ENCODE data around the gene PKP4. TPM values are rescaled to one million over a fixed set of nuclear protein-coding genes. Genes with fewer than 3 reads are reported as not detected.

Gene PKP4
- total and polyA plus RNA-seq, 11 donors = 17.6 to 66.7 (median 49.0) TPM

GRCh38 chr2:158714420-158714819 is 257.7 kb downstream of the PKP4 start:
- intact Hi-C loops (cut with DNase I) = loop anchor here in 1 of 10 donors (5.0 kb wide), 1 partner anchor 42 kb away; no protein-coding TSS in a partner anchor
- ATAC-seq (no peak), DNase-seq (no peak)
- no peaks in the 10 kb centered on the region for H3K36me3 ChIP-seq
- peaks cover 0 to 14% (median 5%) of the 10 kb centered on the region in 12 donors for H3K9me3 ChIP-seq
- H3K4me3 ChIP-seq = no peak overlapping the region
- H3K27me3 ChIP-seq = no peaks in the 10 kb centered on the region
- H3K4me1 ChIP-seq = peaks cover 0 to 48% (median 32%) of the 10 kb centered on the region in 12 donors
- H3K27ac ChIP-seq = peak overlapping the region in 2 of 12 donors; percentile 77 to 84
- WGBS, 4 donors = 29 to 93% (median 74%) methylated on average over 1 to 4 of the region's 4 CpGs
- TF ChIP-seq CTCF (IDR thresholded peaks at IDR 0.05) (no peak), POLR2A (IDR thresholded peaks at IDR 0.05) (no peak)

- DNase-seq (no peak), ATAC-seq (no peak)
- intact Hi-C loops (cut with DNase I) = loop anchor here in 2 of 10 donors (5.0 kb wide), 1 partner anchor 48 kb away; no protein-coding TSS in a partner anchor
- WGBS, 4 donors = 79 to 94% (median 86%) methylated on average over 1 of the region's 1 CpG
- Histone ChIP-seq H3K9me3 (peaks cover 0 to 14% (median 5%) of the 10 kb centered on the region in 12 donors), H3K36me3 (no peaks in the 10 kb centered on the region), H3K4me1 (peaks cover 0 to 48% (median 32%) of the 10 kb centered on the region in 12 donors), H3K27me3 (no peaks in the 10 kb centered on the region), H3K27ac (peak overlapping the region; percentile 14 to 88 (median 72)), H3K4me3 (no peak overlapping the region)
- TF ChIP-seq POLR2A (IDR thresholded peaks at IDR 0.05) (no peak), CTCF (IDR thresholded peaks at IDR 0.05) (no peak)
Measured at GRCh38 chr2:158715357-158715756, 258.6 kb downstream of the PKP4 start.

GRCh38 chr2:158716121-158716791 is 259.5 kb downstream of the PKP4 start:
- TF ChIP-seq POLR2A (IDR thresholded peaks at IDR 0.05) (no peak), CTCF (IDR thresholded peaks at IDR 0.05) (no peak)
- DNase-seq = peak; percentile 67 to 84 (median 78)
- Histone ChIP-seq H3K4me1 (peaks cover 0 to 48% (median 32%) of the 10 kb centered on the region in 12 donors), H3K36me3 (no peaks in the 10 kb centered on the region), H3K9me3 (peaks cover 0 to 14% (median 5%) of the 10 kb centered on the region in 12 donors), H3K27ac (peak overlapping the region; percentile 51 to 88 (median 78)), H3K4me3 (no peak overlapping the region), H3K27me3 (no peaks in the 10 kb centered on the region)
- ATAC-seq = peak; percentile 75 to 91 (median 86)
- 37 to 67% (median 45%) methylated on average over 5 of the region's 5 CpGs for WGBS, 4 donors
- intact Hi-C loops (cut with DNase I) = loop anchor here in 3 of 10 donors (1.0 to 5.0 kb wide), 3 partner anchors 29 to 51 kb away; no protein-coding TSS in a partner anchor

- Histone ChIP-seq H3K4me1 (peaks cover 0 to 48% (median 32%) of the 10 kb centered on the region in 12 donors), H3K36me3 (no peaks in the 10 kb centered on the region), H3K4me3 (no peak overlapping the region), H3K9me3 (peaks cover 0 to 14% (median 5%) of the 10 kb centered on the region in 12 donors), H3K27me3 (no peaks in the 10 kb centered on the region), H3K27ac (peak overlapping the region; percentile 51 to 88 (median 78))
- DNase-seq (no peak), ATAC-seq (peak in 1 of 4 donors; percentile 32)
- 65 to 79% (median 69%) methylated on average over 10 of the region's 10 CpGs for WGBS, 4 donors
- intact Hi-C loops (cut with DNase I) = loop anchor here in 3 of 10 donors (1.0 to 5.0 kb wide), 3 partner anchors 28 to 52 kb away; no protein-coding TSS in a partner anchor
- no peak for TF ChIP-seq CTCF (IDR thresholded peaks at IDR 0.05)
- TF ChIP-seq POLR2A (IDR thresholded peaks at IDR 0.05) = no peak
Measured at GRCh38 chr2:158716921-158717320, 260.2 kb downstream of the PKP4 start.
